GOT3 (cell line): Measurements from ENCODE around the gene EIF6.
A peak's percentile ranks its signal among the peaks of the same experiment; 100 is the strongest.

ENCODE experiments used
- DNase-seq: peaks from one replicate; lab custom pipeline; 2025; ENCODE audit warnings: mixed read lengths; lab: John Stamatoyannopoulos, UW

Gene EIF6

DNA sequence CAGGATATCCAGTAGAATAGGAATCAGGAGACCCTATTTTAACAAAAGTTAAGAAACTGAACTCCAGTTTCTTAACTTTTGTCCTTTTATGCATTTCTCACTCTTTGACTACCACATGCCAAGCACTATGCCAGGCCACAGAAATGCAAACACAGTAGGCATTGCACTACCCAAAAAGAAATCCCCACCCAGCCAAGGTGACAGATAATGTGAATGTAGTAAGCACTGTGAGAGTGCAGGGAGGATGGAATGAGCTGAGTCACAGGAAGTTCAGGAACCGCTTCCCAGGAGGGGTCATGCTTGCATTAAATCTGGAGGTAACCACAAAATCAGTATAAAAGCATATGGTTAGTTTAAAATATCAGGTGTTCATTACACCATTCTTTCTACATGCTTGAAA lies 27.7 kb upstream of the EIF6 start:
- DNase-seq = no peak

DNA sequence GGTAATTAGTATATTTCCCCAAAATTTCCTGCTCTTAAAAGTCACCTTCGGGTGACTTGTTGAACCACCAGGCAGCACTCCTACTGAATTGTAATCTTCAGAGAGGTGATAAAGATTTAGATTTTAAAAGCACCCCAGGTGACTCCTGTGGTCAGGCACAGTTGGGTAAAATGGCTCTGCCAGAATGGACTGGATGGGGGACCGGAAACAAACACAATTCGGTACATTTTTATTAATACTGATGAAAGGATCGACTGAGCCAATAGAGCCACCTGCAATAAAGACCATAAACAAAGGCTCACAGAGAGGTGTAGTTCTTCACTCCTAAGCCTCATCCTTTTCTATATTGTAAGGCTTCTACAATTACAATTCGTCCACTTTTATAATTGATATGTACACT lies 27.2 kb upstream of the EIF6 start:
- no peak for DNase-seq

DNA sequence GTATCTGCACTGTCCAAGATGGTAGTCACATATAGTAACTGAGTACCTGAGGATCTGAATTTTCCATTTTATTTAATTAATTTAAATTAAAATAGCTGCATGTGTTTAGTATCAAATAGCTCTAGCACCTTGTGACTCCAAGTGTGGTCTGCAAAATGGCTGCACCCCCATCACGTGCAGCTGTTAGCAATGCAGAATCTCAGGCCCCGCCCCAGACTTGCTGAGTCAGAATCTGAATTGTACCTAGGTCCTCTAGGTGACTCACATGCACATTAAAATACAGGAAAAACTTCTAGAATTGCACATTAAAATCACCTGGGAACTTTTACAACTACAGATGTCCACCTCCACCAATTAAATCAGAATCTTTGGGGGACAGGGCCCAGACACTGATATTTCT lies 26.8 kb upstream of the EIF6 start:
- DNase-seq = no peak

DNA sequence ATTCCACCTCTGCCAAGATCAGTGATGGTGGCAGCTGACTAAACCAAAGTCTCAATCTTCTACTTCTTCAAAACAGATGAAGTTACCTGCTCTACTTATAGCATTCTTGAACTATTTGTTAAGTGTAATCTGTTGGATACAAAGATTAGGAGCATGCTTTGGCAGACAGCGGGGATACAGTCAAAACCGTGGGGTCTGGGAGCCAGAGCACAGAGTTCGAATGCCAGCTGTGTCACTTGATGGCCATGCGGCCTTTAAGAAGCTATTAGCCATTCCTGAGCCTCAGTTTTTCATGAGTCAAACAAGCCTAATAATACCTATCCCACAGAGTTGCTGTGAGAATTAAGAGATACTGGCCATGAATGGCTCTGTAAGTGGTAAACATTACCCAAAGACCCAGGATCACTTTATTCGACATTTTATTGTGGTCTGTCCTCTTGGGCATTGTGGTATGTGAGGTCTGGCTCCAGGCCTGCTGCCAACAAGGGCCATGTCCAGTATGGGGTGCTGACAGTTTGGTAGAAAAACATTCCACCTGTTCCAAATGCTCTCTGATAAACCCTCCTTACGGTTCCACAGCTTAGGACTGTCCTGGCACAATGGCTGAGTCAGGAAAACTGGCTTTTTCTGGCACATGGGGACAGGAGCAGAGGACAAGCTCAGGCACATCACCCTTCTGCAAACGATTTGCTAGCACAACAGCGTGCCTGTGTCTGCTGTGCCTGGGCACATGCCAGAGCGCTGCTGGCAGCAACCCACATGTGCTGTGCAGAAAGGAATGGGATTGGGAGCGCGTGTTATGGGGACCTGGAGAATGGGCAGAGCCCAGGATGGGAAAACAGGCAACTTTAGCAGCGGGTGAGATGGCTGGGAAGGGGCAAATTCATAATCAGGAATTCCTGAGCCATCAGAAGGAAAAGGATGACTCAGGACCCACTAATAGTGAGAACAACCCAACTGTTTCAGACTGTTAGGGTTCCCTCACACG lies 23.4 kb upstream of the EIF6 start:
- DNase-seq = peak; percentile 76

DNA sequence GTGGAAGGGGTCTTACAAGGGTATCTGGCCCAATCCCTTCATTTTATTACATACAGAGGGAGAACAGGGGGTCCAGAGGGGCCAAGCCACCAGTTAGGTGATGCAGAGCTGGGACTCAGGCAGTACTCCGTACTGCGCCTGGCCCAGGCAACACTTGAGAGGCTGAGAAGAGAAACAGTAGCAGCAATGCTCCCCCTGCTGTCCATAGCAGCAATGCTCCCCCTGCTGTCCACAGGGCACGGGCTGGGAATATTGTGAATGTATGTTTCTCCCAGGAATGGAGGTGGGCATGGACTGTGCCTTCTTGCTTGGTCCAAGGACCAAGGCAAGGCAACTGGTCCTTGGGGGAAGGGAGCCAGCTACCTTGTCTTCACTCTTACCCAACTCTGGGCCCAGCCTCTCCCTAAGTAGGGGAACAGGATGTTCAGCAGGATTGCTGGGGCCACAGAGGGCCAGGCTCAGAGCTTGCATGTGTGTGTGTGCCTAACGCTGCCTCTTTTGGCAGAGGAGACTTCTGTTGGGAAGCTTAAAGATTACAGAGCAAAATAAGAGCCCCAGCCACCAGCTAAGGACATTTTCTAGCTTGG lies 22.5 kb upstream of the EIF6 start:
- DNase-seq = no peak

DNA sequence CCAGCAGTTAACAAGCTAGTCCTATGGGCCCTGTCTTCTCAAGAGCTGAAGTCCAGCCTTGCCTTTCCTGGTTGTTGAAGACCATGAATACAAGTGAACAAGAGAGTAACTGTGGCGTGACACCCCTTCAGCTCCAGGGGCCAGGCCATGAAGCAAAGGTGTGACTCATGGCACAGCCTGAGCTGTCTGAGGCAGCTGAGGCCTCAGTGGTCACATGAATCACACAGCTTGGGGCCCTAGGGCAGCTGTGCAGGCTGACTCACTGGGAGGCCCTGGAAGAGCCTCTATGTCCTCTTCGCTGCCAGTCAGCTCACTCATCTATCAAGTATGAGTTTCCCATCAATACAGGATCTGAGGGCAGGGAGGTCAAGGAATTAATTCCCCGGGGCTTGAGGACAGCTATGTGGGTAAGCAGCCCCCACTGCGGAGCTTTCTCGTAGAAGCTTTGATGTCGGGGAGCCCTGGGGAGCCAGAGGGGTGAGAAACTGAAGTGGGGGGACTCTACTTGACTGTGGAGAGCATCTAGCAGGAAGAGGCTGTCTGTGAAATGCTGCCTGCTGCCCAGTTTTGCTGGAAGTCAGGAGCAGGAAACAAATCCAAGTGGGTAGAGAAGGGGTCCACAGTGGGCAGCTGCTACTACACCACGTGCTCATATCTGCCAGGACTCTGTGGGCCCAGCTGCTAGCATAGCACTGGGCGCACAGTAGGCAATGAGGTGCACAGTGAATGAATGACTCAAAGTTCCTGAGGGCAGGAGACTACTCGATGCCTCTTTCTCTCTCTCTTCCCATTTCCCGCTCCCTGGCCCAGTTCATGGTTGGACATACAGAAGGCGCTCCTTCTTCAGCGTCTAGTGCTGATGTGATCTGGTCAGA lies 21.3 kb upstream of the EIF6 start:
- DNase-seq = peak; percentile 95

DNA sequence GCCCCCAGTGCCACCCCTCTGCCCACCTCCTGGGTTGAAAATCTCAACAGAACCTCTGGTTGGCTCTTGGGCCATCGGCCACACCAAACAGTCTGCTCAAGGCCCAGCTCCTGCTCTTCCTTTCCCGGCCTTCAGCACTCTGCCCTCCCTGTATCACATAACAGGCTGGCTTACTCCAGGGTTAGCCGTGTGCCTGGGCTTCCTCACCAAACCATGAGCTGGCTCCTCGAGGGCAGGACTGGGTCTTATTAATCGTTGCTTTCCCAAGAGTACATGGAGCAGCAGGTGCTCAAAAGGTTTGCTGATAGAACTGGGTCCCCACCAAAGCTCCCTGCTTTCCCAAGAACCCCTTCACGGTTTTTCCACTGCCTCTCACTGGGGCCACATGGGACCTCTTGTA lies 20.4 kb upstream of the EIF6 start:
- DNase-seq = no peak

DNA sequence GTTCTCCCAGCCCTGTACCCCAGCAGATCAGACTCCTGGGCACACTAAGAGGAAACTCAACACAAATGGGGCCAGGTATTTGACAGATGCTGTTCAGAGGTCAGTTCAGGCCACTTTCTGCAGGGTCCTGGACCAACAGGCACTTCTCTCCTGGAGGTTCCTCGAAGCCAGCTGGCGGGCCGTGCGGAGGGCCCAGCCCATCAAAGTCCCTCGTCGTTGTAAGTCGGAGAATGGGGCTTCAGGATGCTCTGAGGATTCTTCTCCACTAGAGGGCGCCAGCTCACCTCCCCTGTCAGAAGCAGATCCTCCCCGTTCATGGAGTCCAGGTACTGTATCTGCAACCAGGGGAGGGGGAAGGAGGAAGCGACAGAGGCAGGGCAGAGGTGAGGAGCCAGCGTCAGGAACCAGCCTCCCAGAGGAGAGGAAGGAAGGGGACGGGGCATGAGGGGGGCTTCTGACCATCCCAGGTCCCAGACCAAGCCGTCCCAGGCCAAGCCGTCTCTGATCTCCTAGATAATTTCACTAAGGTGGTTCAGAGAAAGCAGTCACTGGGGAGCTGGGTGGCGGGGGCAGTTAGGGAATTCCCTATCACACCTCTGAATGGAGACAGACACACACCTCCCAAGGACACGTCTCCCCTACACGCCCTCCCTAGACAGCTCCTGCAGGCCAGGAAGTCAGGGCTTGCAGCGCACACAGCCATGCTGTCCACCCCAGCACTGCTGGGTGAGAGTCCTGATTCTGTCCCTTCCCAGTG lies 19.3 kb upstream of the EIF6 start:
- peak; percentile 38 for DNase-seq

DNA sequence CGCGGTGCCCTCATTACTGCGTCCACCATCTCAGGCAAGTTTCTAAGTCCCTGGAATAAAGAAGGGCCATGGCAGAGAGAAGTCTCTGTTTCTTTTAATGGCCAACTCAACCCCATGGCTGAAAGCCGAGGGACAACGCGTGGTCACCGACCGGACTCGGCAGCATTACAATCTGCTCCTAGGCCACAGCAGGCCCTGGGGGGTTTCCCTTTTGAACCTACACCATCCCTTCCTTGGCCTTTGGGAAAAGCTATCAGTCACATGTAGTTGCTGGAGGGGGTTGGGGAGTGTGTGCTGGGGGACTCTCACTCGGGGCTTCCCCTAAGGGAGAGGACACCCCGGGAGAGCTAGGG lies 18.8 kb upstream of the EIF6 start:
- DNase-seq = no peak

DNA sequence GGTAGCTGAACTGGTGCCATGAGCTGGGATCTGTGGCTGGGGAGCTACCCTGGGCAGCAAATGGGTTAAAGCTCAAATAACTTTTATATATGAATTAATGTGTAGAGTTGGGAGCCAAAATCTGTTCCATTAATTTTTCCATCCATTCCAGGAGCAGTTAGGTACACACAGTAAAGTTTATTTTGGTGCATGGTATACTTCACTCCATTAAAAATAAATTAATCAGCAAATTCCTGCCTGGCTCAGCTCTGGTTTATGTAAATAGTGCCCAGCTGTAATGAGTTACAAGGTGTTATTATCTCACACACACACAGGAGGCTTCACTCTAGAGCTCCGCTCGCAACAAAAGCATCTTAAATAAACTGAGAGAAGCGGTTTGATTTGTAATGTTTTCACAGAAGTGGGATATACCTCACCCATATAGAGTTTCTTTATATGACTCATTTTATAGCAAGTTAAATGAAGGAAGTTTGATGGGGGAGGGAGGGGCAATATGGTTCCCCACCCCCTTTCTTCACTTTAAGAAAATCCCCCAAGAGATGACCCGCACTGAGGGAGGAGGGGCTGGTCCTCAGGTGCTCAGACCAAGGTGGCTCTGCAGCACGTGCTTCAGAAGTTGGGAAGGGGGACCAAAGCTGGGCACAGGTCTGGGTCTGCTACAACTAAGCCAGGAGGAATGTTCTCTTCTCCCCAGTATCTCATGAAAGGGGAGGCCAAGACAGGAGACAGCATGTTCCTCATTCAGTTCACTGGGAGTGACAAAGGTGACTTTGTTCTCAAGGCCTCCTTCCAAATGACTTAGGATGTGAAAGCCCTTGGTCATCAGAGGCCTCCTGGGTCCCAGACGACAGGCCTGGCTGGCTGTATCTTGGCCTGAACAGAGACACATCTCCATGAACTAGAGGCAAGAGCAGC lies 18.1 kb upstream of the EIF6 start:
- DNase-seq = no peak

DNA sequence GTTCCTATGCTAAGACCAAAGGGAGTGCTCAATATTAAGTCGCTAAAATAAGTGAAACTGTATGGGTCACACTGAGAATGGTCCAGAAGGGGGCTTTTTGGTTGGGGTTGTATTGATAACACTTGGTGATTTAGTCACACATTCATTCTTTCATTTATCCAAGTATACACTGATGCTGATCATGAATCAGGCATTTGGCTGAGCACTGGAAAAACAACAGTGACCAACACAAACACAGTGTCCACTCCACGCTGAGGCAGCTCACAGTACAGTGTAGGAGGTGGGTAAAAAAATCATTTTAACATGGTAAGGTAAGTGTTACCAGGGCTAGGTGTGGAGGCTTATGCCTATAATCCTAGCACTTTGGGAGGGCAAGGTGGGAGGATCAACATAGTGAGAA lies 16.9 kb upstream of the EIF6 start:
- DNase-seq = no peak

DNA sequence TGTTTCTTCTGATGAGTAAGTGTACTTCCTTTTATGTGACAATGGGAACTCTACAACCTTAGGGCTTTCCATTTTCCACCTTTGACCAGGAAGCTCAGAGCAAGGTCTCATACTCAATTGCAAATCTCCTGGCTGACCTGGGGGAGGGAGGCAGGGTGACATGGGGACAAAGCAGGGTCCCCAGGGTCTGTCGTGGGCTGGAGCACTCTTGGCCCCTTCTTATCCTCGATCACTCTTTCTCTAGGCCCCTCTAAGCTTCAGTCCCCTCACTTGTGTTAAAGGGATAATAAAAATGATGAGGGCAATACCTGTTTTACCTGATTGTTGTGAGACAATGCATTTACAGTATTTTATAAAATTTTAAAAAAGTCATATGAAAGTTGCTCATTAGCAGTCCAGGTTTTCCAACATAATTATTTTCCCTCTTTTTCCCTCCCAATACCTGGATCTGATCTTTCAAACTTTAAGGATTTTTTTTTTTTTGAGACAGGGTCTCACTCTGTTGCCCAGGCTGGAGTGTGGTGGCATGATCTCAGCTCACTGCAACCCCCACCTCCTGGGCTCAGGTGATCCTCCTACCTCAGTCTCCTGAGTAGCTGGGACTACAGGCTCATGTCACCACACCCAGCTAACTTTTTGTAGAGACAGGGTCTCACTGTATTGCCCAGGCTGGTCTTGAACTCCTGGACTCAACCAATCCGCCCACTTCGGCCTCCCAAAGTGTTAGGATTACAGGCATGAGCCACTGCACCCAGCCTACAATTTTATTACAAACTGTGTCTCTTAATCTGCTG lies 16.1 kb upstream of the EIF6 start:
- DNase-seq = no peak

DNA sequence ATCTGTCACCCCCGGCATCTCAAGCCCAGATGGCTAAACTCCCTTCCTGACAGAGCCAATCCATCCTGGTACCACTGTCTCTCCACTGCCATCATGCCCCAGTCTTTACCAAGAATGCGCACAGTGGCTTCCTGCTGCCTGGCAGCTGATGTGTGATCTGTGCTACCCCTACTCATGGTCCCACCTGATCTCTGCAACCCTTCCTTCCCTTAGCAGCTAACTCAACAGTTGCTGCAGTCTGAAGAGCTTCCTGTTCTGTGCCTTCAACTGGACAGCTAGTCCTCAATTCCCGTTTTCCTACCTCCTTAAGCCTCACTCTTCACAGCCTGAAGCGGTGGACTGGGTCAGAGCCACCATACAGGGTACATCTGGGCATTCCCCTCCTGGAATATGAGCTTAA lies 15.2 kb upstream of the EIF6 start:
- no peak for DNase-seq

DNA sequence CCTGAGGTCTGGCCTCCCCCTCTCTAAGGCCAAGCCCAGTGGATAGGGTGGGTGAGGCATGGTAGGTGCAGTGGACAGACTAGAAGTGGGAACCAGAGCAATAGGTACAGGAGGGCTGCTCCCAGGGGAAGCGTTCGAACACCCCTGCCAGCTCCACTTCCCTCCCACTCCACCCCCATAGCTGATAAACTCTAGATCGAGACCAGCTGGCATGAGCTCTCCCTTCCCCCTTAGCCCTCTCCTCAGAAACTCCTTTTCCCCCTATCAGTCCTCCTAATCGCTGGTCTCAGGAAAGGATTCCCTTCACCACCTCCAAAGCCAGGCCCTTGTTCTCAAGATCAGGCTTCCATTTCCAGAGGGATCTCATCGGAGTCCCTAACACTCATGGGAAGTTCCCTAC lies 13.7 kb upstream of the EIF6 start:
- DNase-seq = no peak

DNA sequence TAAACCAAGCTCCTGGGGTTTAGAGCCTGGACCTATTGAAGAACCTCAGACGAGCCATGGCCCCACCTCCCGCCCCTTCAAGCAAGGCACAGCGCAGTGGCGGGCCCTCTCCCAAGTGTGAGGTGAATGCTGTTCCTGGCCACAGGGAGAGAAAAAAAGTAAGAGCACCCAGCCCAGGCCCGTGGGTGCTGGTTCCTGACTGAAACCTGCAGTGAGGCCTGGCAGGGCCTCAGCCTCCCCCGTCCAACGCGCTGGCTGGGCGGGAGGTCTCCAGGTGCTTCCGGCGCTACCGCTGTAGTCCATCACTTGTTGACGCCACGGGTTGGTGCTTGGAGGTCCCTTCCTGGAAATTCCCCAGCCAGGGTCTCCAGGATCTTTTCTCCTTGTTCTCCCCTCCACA lies 13.2 kb upstream of the EIF6 start:
- no peak for DNase-seq

DNA sequence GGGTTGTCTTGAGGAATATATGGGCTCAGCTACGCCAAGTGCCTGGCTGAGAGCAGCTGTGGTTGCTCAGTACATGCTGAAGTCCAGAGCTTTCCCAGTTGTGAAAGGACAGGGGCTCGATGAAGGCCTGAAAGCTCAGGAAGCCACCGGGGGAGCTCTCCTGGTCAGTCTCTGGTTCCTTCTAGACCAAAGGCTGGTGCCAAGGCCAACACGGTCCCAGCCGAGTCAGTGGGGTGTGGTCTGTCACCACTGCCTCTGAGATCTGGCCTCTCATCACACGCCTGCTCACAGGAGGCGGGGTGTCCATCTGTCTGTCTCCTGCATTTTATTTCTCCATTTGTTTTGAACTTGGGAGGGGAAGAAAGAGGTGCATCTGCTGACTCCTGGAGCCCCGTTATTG lies 12.6 kb upstream of the EIF6 start:
- no peak for DNase-seq

DNA sequence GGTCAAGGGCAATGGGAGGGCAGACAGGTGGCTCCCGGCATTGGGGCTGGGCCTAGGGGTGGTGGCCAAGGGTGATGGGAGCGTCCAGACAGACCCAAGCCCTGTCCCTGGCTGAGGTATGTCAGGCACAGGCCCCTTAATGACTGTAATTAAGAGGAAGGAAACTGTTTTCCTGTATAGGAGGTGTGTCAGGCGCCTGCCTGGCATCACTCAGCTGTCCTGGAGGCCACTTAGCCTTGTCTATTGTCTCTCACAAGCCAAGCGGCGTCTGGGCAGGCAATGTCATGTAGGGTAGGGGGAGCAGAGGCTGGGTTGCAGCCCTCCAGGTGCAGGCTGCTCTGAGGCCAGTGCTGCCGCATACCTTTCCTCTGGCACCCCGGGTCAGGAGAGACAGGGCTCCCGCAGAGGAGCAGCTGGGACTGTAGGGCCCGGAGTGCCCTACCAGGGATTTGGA lies 11.6 kb upstream of the EIF6 start:
- DNase-seq = no peak

DNA sequence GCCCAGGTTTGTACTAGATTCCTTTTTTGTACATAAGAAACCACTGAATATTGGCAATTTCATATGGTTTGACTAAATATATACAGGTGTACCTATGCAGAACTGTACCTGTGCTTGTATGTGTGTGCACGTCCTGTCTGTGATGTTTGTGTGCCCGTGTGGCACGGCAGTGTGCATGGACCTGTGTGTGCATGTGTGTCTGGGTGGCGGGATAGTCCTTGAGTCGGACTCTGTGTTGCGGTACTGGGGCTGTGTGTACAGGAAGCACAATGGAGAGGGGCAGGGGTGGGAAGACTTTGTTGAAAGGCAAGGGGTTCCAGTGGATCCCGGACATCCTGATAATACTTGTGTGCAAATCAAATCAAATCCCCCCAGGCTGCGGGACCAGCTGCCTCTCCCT lies 11.1 kb upstream of the EIF6 start:
- no peak for DNase-seq

DNA sequence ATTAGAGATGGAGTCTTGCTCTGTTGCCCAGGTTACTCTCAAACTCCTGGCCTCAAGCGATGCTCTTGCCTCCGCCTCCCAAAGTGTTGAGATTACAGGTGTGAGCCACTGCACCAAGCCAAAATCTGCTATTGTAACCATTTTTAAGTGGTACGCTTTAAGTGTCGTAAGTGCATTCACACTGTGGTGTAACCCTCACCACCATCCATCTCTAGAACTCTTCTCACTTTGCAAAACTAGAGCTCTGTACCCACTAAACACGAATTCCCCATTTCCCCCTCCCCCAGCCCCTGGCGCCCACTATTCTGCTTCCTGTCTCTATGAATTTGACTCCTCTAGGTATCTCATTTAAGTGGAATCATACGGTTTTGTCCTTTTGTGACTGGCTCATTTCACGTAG lies 10.5 kb upstream of the EIF6 start:
- DNase-seq = no peak

DNA sequence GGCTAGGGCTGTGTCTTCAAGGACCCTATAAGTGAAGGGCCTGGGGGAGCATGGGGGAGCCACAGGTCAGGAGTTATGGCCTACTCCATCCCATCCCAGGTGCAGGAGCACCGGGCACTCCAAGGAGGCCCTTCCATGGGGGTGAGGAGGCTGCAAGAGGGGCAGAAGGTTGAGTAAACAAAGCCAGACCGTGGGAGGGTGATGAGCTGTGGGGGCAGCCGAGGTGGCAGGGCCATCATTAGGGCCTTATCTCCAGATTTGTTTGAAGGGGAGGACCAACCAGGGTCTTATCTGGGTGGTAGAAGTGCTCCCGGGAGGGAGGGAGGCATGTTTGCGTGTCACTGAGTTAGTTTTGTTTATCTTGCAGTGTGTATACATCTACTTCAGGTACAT lies 9.7 kb upstream of the EIF6 start:
- DNase-seq = no peak
